ENCODE results near the gene NRP1. TPM values are rescaled to one million over a fixed set of nuclear protein-coding genes. Genes with fewer than 3 reads are reported as not detected.

NRP1 gene
- total and polyA plus RNA-seq, 10 donors: 4.8 to 202 (median 138) TPM

DNA sequence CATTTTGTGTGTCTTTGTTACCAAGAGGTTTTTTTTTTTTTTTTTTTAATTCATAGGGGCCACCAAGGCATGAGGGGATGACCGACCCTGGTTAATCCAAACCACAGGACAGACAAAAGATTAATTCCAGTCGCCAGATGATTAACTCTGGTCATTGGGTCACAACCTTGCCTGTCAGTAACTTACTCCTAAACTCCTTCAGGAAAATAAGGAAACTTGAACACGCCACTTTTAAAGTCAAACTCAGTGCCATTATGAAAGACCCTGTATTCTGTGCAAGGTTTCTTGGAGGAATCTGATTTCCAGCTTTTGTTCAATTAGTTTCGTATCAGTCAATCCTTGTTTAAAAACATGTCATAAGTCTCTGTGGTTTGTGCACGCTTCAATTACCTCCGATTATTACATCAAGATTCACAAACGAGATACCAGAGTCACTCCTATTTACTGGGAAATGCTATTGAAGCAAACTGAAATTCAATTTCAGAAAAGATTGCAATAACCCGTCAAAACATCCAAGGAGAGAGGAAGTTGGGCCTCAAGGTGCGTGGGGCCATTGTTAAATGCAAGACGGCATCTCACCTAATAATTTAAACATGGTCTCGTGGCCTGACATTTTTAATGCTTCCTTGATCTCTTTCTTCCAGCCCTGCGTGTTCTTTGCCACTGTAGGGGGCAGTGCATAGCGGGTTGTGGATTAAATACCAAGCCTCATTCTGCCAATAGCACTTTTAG lies 44.0 kb downstream of the NRP1 start:
- peaks cover 0 to 22% (median 5%) of the 10 kb centered on the region in 6 donors for H3K4me1 ChIP-seq
- DNase-seq: no peak
- H3K9me3 ChIP-seq: no peaks in the 10 kb centered on the region
- TF ChIP-seq, protein P1, sequence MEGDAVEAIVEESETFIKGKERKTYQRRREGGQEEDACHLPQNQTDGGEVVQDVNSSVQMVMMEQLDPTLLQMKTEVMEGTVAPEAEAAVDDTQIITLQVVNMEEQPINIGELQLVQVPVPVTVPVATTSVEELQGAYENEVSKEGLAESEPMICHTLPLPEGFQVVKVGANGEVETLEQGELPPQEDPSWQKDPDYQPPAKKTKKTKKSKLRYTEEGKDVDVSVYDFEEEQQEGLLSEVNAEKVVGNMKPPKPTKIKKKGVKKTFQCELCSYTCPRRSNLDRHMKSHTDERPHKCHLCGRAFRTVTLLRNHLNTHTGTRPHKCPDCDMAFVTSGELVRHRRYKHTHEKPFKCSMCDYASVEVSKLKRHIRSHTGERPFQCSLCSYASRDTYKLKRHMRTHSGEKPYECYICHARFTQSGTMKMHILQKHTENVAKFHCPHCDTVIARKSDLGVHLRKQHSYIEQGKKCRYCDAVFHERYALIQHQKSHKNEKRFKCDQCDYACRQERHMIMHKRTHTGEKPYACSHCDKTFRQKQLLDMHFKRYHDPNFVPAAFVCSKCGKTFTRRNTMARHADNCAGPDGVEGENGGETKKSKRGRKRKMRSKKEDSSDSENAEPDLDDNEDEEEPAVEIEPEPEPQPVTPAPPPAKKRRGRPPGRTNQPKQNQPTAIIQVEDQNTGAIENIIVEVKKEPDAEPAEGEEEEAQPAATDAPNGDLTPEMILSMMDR (IDR thresholded peaks at IDR 0.05 in 8 of 11, conservative IDR thresholded peaks at IDR 0.05 in 3 of 11): no peak
- TF ChIP-seq POLR2A (IDR thresholded peaks at IDR 0.05) (no peak), POLR2AphosphoS5 (IDR thresholded peaks at IDR 0.05) (no peak)
- peaks cover 0 to 5% (median 0%) of the 10 kb centered on the region in 6 donors for H3K36me3 ChIP-seq
- 55 to 71% (median 62%) methylated on average over 13 of the region's 13 CpGs for WGBS, 5 donors
- H3K27ac ChIP-seq: peak overlapping the region in 1 of 8 donors; percentile 15
- no peaks in the 10 kb centered on the region for H3K27me3 ChIP-seq (replicated peaks in 1 of 7)
- intact Hi-C loops (cut with DNase I; ENCODE audit: low total_unique reads): no loop called here
- no peak overlapping the region for H3K4me3 ChIP-seq

DNA sequence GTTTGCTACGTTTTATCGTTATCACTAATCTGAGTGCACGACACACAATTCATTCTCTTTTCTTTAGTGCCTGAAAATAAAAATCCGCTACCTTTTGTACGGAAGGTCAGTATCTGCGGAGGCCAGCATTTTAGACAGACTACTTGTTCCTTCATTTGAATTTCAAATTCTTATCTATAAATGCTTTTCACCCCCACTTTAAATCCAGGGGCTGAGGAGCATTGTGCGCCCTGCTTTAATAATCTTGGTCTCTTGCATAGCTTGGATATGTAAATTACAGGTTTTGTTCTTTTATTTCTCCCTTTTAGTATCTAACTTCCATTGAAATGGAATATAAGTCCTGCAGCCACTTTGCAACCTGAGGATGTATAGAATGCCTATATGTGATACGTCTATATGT lies 44.7 kb downstream of the NRP1 start:
- no peak for DNase-seq
- Histone ChIP-seq H3K9me3 (no peaks in the 10 kb centered on the region), H3K4me3 (no peak overlapping the region), H3K4me1 (peaks cover 0 to 26% (median 5%) of the 10 kb centered on the region in 6 donors), H3K27me3 (replicated peaks in 1 of 7) (no peaks in the 10 kb centered on the region), H3K27ac (peak overlapping the region in 1 of 8 donors; percentile 15), H3K36me3 (peaks cover 0 to 5% (median 0%) of the 10 kb centered on the region in 6 donors)
- TF ChIP-seq, protein P1 (IDR thresholded peaks at IDR 0.05 in 8 of 11, conservative IDR thresholded peaks at IDR 0.05 in 3 of 11): no peak
- TF ChIP-seq POLR2A (IDR thresholded peaks at IDR 0.05) (no peak), POLR2AphosphoS5 (IDR thresholded peaks at IDR 0.05) (no peak)
- WGBS, 5 donors: 88 to 95% (median 93%) methylated on average over 8 of the region's 8 CpGs
- intact Hi-C loops (cut with DNase I; ENCODE audit: low total_unique reads): no loop called here

GRCh38 chr10:33288127-33288526 lies 46.3 kb downstream of the NRP1 start:
- H3K36me3 ChIP-seq: no peaks in the 10 kb centered on the region
- no peak overlapping the region for H3K27ac ChIP-seq
- H3K9me3 ChIP-seq: no peaks in the 10 kb centered on the region
- WGBS, 5 donors: 81 to 91% (median 88%) methylated on average over 3 of the region's 3 CpGs
- H3K4me1 ChIP-seq: peaks cover 0 to 25% (median 7%) of the 10 kb centered on the region in 6 donors
- intact Hi-C loops (cut with DNase I; ENCODE audit: low total_unique reads): no loop called here
- DNase-seq: no peak
- no peaks in the 10 kb centered on the region for H3K27me3 ChIP-seq (replicated peaks in 1 of 7)
- H3K4me3 ChIP-seq: no peak overlapping the region
- TF ChIP-seq, protein P1 (IDR thresholded peaks at IDR 0.05 in 8 of 11, conservative IDR thresholded peaks at IDR 0.05 in 3 of 11): no peak
- TF ChIP-seq POLR2AphosphoS5 (IDR thresholded peaks at IDR 0.05): no peak
- TF ChIP-seq POLR2A (IDR thresholded peaks at IDR 0.05): no peak

- no peaks in the 10 kb centered on the region for H3K36me3 ChIP-seq
- no peak overlapping the region for H3K4me3 ChIP-seq
- DNase-seq: no peak
- intact Hi-C loops (cut with DNase I; ENCODE audit: low total_unique reads): no loop called here
- no peaks in the 10 kb centered on the region for H3K9me3 ChIP-seq
- 76 to 84% (median 80%) methylated on average over 2 of the region's 2 CpGs for WGBS, 5 donors
- H3K4me1 ChIP-seq: peaks cover 0 to 25% (median 7%) of the 10 kb centered on the region in 6 donors
- no peak overlapping the region for H3K27ac ChIP-seq
- no peaks in the 10 kb centered on the region for H3K27me3 ChIP-seq (replicated peaks in 1 of 7)
- TF ChIP-seq POLR2A (IDR thresholded peaks at IDR 0.05) (no peak), POLR2AphosphoS5 (IDR thresholded peaks at IDR 0.05) (no peak)
- TF ChIP-seq, protein P1 (IDR thresholded peaks at IDR 0.05 in 8 of 11, conservative IDR thresholded peaks at IDR 0.05 in 3 of 11): no peak
Observed at GRCh38 chr10:33287112-33287511, 47.4 kb downstream of the NRP1 start.

All from spleen (tissue), 11 donors.